HG03064 (cell line): ENCODE data around the gene USP48.

ENCODE experiments used
- ATAC-seq: cut with Tn5 transposase; IDR thresholded peaks from one replicate; pipeline ENCODE4 v1.9.1; 2021; ENCODE audit warnings: low read depth; ENCODE audit not compliant: unreplicated experiment

The USP48 gene

GRCh38 chr1:21749859-21750468 is 33.0 kb downstream of the USP48 start:
- no peak for ATAC-seq

GRCh38 chr1:21749109-21749508 is 33.8 kb downstream of the USP48 start:
- ATAC-seq, result no peak

GRCh38 chr1:21743476-21743875 is 39.5 kb downstream of the USP48 start:
- ATAC-seq, result no peak

GRCh38 chr1:21742578-21742977 is 40.4 kb downstream of the USP48 start:
- ATAC-seq, result no peak

- no peak for ATAC-seq
Observed at GRCh38 chr1:21741206-21741605, 41.7 kb downstream of the USP48 start.

GRCh38 chr1:21736876-21737275 is 46.1 kb downstream of the USP48 start:
- no peak for ATAC-seq

GRCh38 chr1:21736011-21736410 is 46.9 kb downstream of the USP48 start:
- no peak for ATAC-seq

- ATAC-seq, result no peak
Observed at GRCh38 chr1:21734526-21734925, 48.4 kb downstream of the USP48 start.

- ATAC-seq, result no peak
Observed at GRCh38 chr1:21732664-21733063, 50.3 kb downstream of the USP48 start.

- no peak for ATAC-seq
Observed at GRCh38 chr1:21725748-21726392, 57.1 kb downstream of the USP48 start.

GRCh38 chr1:21724570-21724969 is 58.4 kb downstream of the USP48 start:
- no peak for ATAC-seq

- ATAC-seq, result no peak
Observed at GRCh38 chr1:21724098-21724497, 58.9 kb downstream of the USP48 start.

GRCh38 chr1:21721295-21721985 is 61.5 kb downstream of the USP48 start:
- no peak for ATAC-seq

GRCh38 chr1:21716169-21716568 is 66.8 kb downstream of the USP48 start:
- ATAC-seq, result no peak

- no peak for ATAC-seq
Observed at GRCh38 chr1:21707891-21708290, 75.1 kb downstream of the USP48 start.

GRCh38 chr1:21707086-21707840 is 75.7 kb downstream of the USP48 start:
- no peak for ATAC-seq

GRCh38 chr1:21706151-21706835 is 76.7 kb downstream of the USP48 start:
- no peak for ATAC-seq

GRCh38 chr1:21705303-21705980 is 77.5 kb downstream of the USP48 start:
- no peak for ATAC-seq

- ATAC-seq, result no peak
Observed at GRCh38 chr1:21704145-21704544, 78.8 kb downstream of the USP48 start.

GRCh38 chr1:21703318-21703963 is 79.5 kb downstream of the USP48 start:
- no peak for ATAC-seq
